Left renal cortex interstitium (tissue), 4 donors: Measurements from ENCODE around the gene EEF1E1. TPM values are rescaled to one million over a fixed set of nuclear protein-coding genes. Genes with fewer than 3 reads are reported as not detected.

ENCODE experiments used
- DNase-seq, 4 donors: peaks; one replicate each; pipeline ENCODE4 v3.0.0-alpha.2; 2013; ENCODE audit warnings: low read depth in 4 of 4, low spot score in 2 of 4, missing footprints in 1 of 4
- polyA plus RNA-seq, 4 donors: library from polyadenylated mRNA; unstranded; fragments of 120-200 nt; gene quantifications; one replicate each; pipeline ENCODE4 v1.2.1, GENCODE V29; 2013; ENCODE audit not compliant: insufficient read length in 4 of 4

The EEF1E1 gene
- polyA plus RNA-seq, 4 donors: 51.7 to 64.5 (median 56.4) TPM

- DNase-seq: no peak
These were observed 13.5 kb downstream of the EEF1E1 start for GRCh38 chr6:8088886-8089285.

GRCh38 chr6:8087870-8088754, 14.2 kb downstream of the EEF1E1 start:
- no peak for DNase-seq

- DNase-seq: no peak
These were observed 15.5 kb downstream of the EEF1E1 start for GRCh38 chr6:8086755-8087306.

GRCh38 chr6:8085053-8085511, 17.3 kb downstream of the EEF1E1 start:
- no peak for DNase-seq

GRCh38 chr6:8084586-8084985, 17.8 kb downstream of the EEF1E1 start:
- no peak for DNase-seq

- DNase-seq: no peak
These were observed 19.1 kb downstream of the EEF1E1 start for GRCh38 chr6:8082954-8083858.

- DNase-seq: no peak
These were observed 19.8 kb downstream of the EEF1E1 start for GRCh38 chr6:8082572-8082953.

- DNase-seq: no peak
These were observed 21.8 kb downstream of the EEF1E1 start for GRCh38 chr6:8080362-8081151.

- no peak for DNase-seq
These were observed 23.2 kb downstream of the EEF1E1 start for GRCh38 chr6:8079126-8079525.

GRCh38 chr6:8077991-8078390, 24.4 kb downstream of the EEF1E1 start:
- no peak for DNase-seq

GRCh38 chr6:8075704-8076103, 26.6 kb downstream of the EEF1E1 start:
- no peak for DNase-seq

- no peak for DNase-seq
These were observed 27.2 kb downstream of the EEF1E1 start for GRCh38 chr6:8075185-8075584.

- DNase-seq: no peak
These were observed 28.1 kb downstream of the EEF1E1 start for GRCh38 chr6:8074213-8074612.

- DNase-seq: no peak
These were observed 28.6 kb downstream of the EEF1E1 start for GRCh38 chr6:8073758-8074157.

- DNase-seq: no peak
These were observed 31.6 kb downstream of the EEF1E1 start for GRCh38 chr6:8070718-8071117.

GRCh38 chr6:8069631-8070284, 32.6 kb downstream of the EEF1E1 start:
- DNase-seq: no peak

GRCh38 chr6:8069151-8069550, 33.2 kb downstream of the EEF1E1 start:
- DNase-seq: no peak

GRCh38 chr6:8066108-8066507, 36.2 kb downstream of the EEF1E1 start:
- DNase-seq: no peak

GRCh38 chr6:8065519-8065911, 36.8 kb downstream of the EEF1E1 start:
- DNase-seq: no peak
